Mammary epithelial cell (primary cell): ENCODE data around the gene ATP6V1G3.

Experiments
- EZH2 ChIP-seq: IDR thresholded peaks from 2 replicates; pipeline ENCODE4 v1.6.1; 2012; ENCODE audit warnings: low read length, inconsistent platforms, borderline replicate concordance
- TF ChIP-seq, protein P1 (sequence below), 2 donors: IDR thresholded peaks in 1 of 2; conservative IDR thresholded peaks in 1 of 2; 2 replicates each; pipeline ENCODE4 v1.5.1; 2011 to 2012; ENCODE audit warnings: inconsistent platforms in 2 of 2, low read length in 2 of 2, mild to moderate bottlenecking in 2 of 2, control low read depth in 1 of 2, low read depth in 1 of 2; ENCODE audit not compliant: insufficient read depth in 1 of 2; ENCODE audit errors: extremely low read depth in 1 of 2

GRCh38 chr1:198480876-198481275 is 59.6 kb downstream of the ATP6V1G3 start:
- TF ChIP-seq, protein P1, sequence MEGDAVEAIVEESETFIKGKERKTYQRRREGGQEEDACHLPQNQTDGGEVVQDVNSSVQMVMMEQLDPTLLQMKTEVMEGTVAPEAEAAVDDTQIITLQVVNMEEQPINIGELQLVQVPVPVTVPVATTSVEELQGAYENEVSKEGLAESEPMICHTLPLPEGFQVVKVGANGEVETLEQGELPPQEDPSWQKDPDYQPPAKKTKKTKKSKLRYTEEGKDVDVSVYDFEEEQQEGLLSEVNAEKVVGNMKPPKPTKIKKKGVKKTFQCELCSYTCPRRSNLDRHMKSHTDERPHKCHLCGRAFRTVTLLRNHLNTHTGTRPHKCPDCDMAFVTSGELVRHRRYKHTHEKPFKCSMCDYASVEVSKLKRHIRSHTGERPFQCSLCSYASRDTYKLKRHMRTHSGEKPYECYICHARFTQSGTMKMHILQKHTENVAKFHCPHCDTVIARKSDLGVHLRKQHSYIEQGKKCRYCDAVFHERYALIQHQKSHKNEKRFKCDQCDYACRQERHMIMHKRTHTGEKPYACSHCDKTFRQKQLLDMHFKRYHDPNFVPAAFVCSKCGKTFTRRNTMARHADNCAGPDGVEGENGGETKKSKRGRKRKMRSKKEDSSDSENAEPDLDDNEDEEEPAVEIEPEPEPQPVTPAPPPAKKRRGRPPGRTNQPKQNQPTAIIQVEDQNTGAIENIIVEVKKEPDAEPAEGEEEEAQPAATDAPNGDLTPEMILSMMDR (conservative IDR thresholded peaks at IDR 0.05 in 1 of 2, IDR thresholded peaks at IDR 0.05 in 1 of 2; ENCODE audit: extremely low read depth in 1 of 2, insufficient read depth in 1 of 2, low read depth in 1 of 2, low read length in 2 of 2), result no peak
- TF ChIP-seq EZH2, result no peak
